22Rv1 (cell line): ENCODE measurements around the gene CEP57.

Source experiments
- CTCF ChIP-seq: fragments of 450-650 bp; IDR thresholded peaks from 2 replicates; pipeline ENCODE4 v1.5.1; 2017; ENCODE audit warnings: mild to moderate bottlenecking
- ZFX ChIP-seq: fragments of 450-650 bp; IDR thresholded peaks from 2 replicates; pipeline ENCODE4 v1.6.1; 2017; ENCODE audit warnings: antibody characterized with exemption, borderline replicate concordance

GRCh38 chr11:95795627-95796295 lies 5.5 kb downstream of the CEP57 start:
- TF ChIP-seq CTCF (no peak), ZFX (no peak)
